Measurements from ENCODE around the gene TM7SF2.

The TM7SF2 gene

DNA sequence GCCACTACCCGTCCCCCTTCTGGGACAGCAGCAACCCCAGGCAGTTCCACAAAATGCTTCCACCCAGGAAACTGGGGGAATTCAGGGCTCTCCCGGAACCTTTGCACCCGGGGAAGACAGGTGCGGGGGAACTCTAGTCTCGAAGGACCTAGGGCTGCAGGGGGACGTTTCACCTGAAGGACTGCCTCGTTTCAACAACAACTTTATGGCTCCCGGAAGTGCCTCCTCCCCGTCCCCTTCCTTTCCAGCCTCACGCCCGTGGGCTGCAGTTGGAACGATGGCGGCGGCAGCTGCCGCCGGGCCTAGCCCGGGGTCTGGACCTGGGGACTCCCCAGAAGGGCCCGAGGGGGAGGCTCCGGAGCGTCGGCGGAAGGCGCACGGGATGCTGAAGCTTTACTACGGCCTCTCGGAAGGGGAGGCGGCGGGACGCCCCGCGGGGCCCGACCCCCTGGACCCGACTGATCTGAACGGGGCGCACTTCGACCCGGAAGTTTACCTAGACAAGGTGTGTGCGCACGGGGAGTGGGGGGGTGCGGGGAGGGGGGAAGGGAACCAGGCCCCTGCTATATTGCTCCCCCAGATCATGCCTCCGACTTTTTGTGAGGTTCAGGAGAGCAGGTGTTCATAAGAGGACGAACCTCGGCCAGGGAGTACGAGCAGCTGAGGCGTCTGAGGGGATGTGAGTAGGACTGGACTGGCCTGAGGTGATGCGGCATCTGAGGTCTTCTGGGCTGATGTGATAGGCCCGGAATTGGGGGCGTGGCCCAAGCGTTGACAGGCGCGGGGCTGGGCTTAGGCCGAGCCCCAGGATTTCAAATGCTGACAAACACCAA is 15.5 kb upstream of the TM7SF2 start, which contains the start of gene VPS51:
TSS of gene VPS51 (plus strand) at position 241 of the 833 bp plus-strand sequence. CDS start at position 278, 37 bp downstream.
- H3K27me3 ChIP-seq (ENCODE audit: low read depth, low read length): no peaks in the 10 kb centered on the region
- H3K4me1 ChIP-seq (ENCODE audit: low read length): peaks cover 21% of the 10 kb centered on the region
- no peak for TF ChIP-seq CTCF (IDR thresholded peaks at IDR 0.05; ENCODE audit: low read depth, low read length)
- TF ChIP-seq EZH2phosphoT487 (IDR thresholded peaks at IDR 0.05; ENCODE audit: low read depth): no peak
- H4K20me1 ChIP-seq (ENCODE audit: insufficient read depth, low read length): peaks cover 3% of the 10 kb centered on the region; the same call in 1 of the 2 replicates
- peaks cover 8% of the 10 kb centered on the region for H3K36me3 ChIP-seq (replicated peaks; ENCODE audit: low read depth, low read length)
- H3K9me3 ChIP-seq (ENCODE audit: insufficient read depth, low read length): no peaks in the 10 kb centered on the region
- H3K79me2 ChIP-seq (ENCODE audit: low read length): peaks cover 27% of the 10 kb centered on the region
- peak within 1 kb of the TSS; percentile 86 for H3K9ac ChIP-seq (ENCODE audit: low read length)
- H3K4me2 ChIP-seq (ENCODE audit: low read length): peak within 1 kb of the TSS; percentile 91
- peak within 1 kb of the TSS; percentile 74 for H3K27ac ChIP-seq (ENCODE audit: low read length)
- peak within 1 kb of the TSS; percentile 100 for H2AFZ ChIP-seq (ENCODE audit: low read depth, low read length)
- peak within 1 kb of the TSS; percentile 87 for H3K4me3 ChIP-seq (ENCODE audit: low read length)

- peaks cover 21% of the 10 kb centered on the region for H3K4me1 ChIP-seq (ENCODE audit: low read length)
- H3K79me2 ChIP-seq (ENCODE audit: low read length): peaks cover 27% of the 10 kb centered on the region
- H3K9ac ChIP-seq (ENCODE audit: low read length): peak overlapping the region; percentile 86
- no peak overlapping the region for H3K27ac ChIP-seq (ENCODE audit: low read length)
- H4K20me1 ChIP-seq (ENCODE audit: insufficient read depth, low read length): peaks cover 3% of the 10 kb centered on the region; the same call in 1 of the 2 replicates
- H3K4me2 ChIP-seq (ENCODE audit: low read length): peak overlapping the region; percentile 91
- peaks cover 8% of the 10 kb centered on the region for H3K36me3 ChIP-seq (replicated peaks; ENCODE audit: low read depth, low read length)
- H3K4me3 ChIP-seq (ENCODE audit: low read length): peak overlapping the region; percentile 87
- TF ChIP-seq EZH2phosphoT487 (IDR thresholded peaks at IDR 0.05; ENCODE audit: low read depth) (no peak), CTCF (IDR thresholded peaks at IDR 0.05; ENCODE audit: low read depth, low read length) (no peak)
- H3K9me3 ChIP-seq (ENCODE audit: insufficient read depth, low read length): no peaks in the 10 kb centered on the region
- no peaks in the 10 kb centered on the region for H3K27me3 ChIP-seq (ENCODE audit: low read depth, low read length)
- no peak overlapping the region for H2AFZ ChIP-seq (ENCODE audit: low read depth, low read length)
Observed at GRCh38 chr11:65096926-65097325, 14.7 kb upstream of the TM7SF2 start.

DNA sequence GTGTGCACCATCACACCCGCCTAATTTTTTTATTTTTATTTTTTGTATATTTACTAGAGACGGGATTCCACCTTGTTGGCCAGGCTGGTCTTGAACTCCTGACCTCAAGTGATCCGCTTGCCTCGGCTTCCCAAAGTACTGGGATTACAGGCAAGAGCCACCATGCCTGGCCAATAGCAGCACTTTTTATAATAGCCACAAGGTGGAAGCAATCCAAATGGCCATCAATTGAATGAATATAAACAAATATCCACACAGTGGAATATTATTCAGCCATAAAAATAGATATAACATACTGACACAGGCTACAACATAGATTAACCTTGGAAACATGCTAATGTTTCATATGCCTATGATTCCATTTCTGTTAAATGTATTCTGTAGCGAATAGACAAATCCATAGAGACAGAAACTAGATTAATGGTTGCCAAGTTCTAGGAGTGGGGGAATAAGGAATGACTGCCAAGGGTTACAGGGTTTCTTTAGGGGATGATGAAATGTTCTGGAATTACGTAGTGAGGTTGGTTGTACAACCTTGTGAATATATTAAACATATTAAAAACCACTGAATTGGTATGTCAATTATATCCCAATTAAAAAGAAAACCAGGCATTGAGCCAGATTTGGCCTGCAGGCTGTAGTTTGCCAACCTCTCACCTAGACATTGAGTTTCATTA is 10.9 kb upstream of the TM7SF2 start:
- Histone ChIP-seq H3K9me3 (ENCODE audit: insufficient read depth, low read length) (no peaks in the 10 kb centered on the region), H3K4me2 (ENCODE audit: low read length) (no peak overlapping the region), H3K9ac (ENCODE audit: low read length) (no peak overlapping the region), H3K4me3 (ENCODE audit: low read length) (no peak overlapping the region), H3K36me3 (replicated peaks; ENCODE audit: low read depth, low read length) (peaks cover 12% of the 10 kb centered on the region), H3K27ac (ENCODE audit: low read length) (no peak overlapping the region), H3K27me3 (ENCODE audit: low read depth, low read length) (no peaks in the 10 kb centered on the region), H2AFZ (ENCODE audit: low read depth, low read length) (no peak overlapping the region), H4K20me1 (ENCODE audit: insufficient read depth, low read length) (peaks cover 3% of the 10 kb centered on the region; the same call in 1 of the 2 replicates), H3K79me2 (ENCODE audit: low read length) (peaks cover 40% of the 10 kb centered on the region), H3K4me1 (ENCODE audit: low read length) (peaks cover 7% of the 10 kb centered on the region)
- TF ChIP-seq EZH2phosphoT487 (IDR thresholded peaks at IDR 0.05; ENCODE audit: low read depth) (no peak), CTCF (IDR thresholded peaks at IDR 0.05; ENCODE audit: low read depth, low read length) (0 out of 2 replicates have a peak, but pooled peaks have one; percentile 10)

Measured in OCI-LY3 (cell line).